Body of pancreas (tissue), 4 donors: ENCODE measurements around the gene OR10T2. TPM values are rescaled to one million over a fixed set of nuclear protein-coding genes. Genes with fewer than 3 reads are reported as not detected.

Source experiments
- ATAC-seq: fragments of 150-250 bp; one replicate; pipeline ENCODE4 v1.9.1; 2016
- DNase-seq, 4 donors: peaks; one replicate each; pipeline ENCODE4 v3.0.0-alpha.2; 2019
- H3K27ac ChIP-seq, 4 donors: fragments of 200-600 bp; sonication (generic); 1 replicate in 3 of 4; 2 replicates in 1 of 4; pipeline versions ENCODE4 v1.5.1 to v1.6.1; 2016 to 2019; ENCODE audit warnings: mild to moderate bottlenecking in 1 of 4, mixed read lengths in 1 of 4, moderate library complexity in 1 of 4
- H3K27me3 ChIP-seq, 2 donors: fragments of 200-600 bp; sonication (generic); one replicate each; pipeline ENCODE4 v1.6.0; 2016; ENCODE audit warnings: mild to moderate bottlenecking in 1 of 2
- H3K36me3 ChIP-seq, 2 donors: fragments of 200-600 bp; sonication (generic); replicated peaks in 1 of 2; 2 replicates each; pipeline ENCODE4 v1.5.1; 2016; ENCODE audit warnings: low read depth in 2 of 2; ENCODE audit not compliant: insufficient read depth in 1 of 2
- H3K4me1 ChIP-seq: fragments of 200-600 bp; sonication (generic); one replicate; pipeline ENCODE4 v1.6.0; 2016
- H3K4me3 ChIP-seq, 2 donors: fragments of 200-600 bp; sonication (generic); 1 replicate in 1 of 2; 2 replicates in 1 of 2; pipeline ENCODE4 v1.5.1; 2016 to 2019
- H3K9me3 ChIP-seq, 3 donors: fragments of 200-600 bp; sonication (generic); 1 replicate in 2 of 3; 2 replicates in 1 of 3; pipeline ENCODE4 v1.5.1; 2016
- CTCF ChIP-seq, 7 experiments: fragments of 450-650 bp in 4 of 7; fragments of 200-600 bp in 3 of 7; sonication (generic) in 3 of 7; IDR thresholded peaks; one replicate each; pipeline ENCODE4 v1.5.1; 2016 to 2019; ENCODE audit warnings: antibody characterized with exemption in 7 of 7
- POLR2A ChIP-seq, 3 donors: fragments of 450-650 bp; IDR thresholded peaks; one replicate each; pipeline ENCODE4 v1.6.1; 2016; ENCODE audit warnings: antibody characterized with exemption in 3 of 3, mild to moderate bottlenecking in 2 of 3
- WGBS, 2 donors: methylation state at CpG; one replicate each; pipeline ENCODE4 v1.1.5; 2017; 5-methylcytosine and 5-hydroxymethylcytosine counted together
- intact Hi-C: fragments of 100-400 bp; cut with DNase I; formaldehyde crosslinking; loops from one replicate; pipeline ENCODE4 v1.15.1; 2023
- total RNA-seq, 2 donors: library from RNA; depleted of rRNA; stranded (reverse); fragments of >200 nt; gene quantifications; one replicate each; pipeline ENCODE4 v1.1.0, GENCODE V29; 2016

OR10T2 gene
- total RNA-seq, 2 donors from 2014 or later, result not detected

GRCh38 chr1:158400871-158401270, 1.6 kb upstream of the OR10T2 start:
- H3K9me3 ChIP-seq, result no peaks in the 10 kb centered on the region
- H3K4me1 ChIP-seq, result no peaks in the 10 kb centered on the region
- 58 to 61% methylated on average over 3 of the region's 3 CpGs for WGBS, 2 donors
- no peaks in the 10 kb centered on the region for H3K27me3 ChIP-seq
- intact Hi-C loops, result no loop called here
- DNase-seq, result no peak
- no peak overlapping the region for H3K4me3 ChIP-seq
- H3K36me3 ChIP-seq, result no peaks in the 10 kb centered on the region
- TF ChIP-seq CTCF (IDR thresholded peaks at IDR 0.05) (no peak), POLR2A (IDR thresholded peaks at IDR 0.05) (no peak)
- ATAC-seq, result no peak
- no peak overlapping the region for H3K27ac ChIP-seq

GRCh38 chr1:158396646-158397045, 2.6 kb downstream of the OR10T2 start:
- no peak for DNase-seq
- Histone ChIP-seq H3K9me3 (no peaks in the 10 kb centered on the region), H3K27me3 (no peaks in the 10 kb centered on the region), H3K36me3 (no peaks in the 10 kb centered on the region), H3K27ac (no peak overlapping the region), H3K4me3 (no peak overlapping the region), H3K4me1 (no peaks in the 10 kb centered on the region)
- intact Hi-C loops, result no loop called here
- 64 to 70% methylated on average over 3 of the region's 3 CpGs for WGBS, 2 donors
- ATAC-seq, result no peak
- TF ChIP-seq POLR2A (IDR thresholded peaks at IDR 0.05) (no peak), CTCF (IDR thresholded peaks at IDR 0.05) (no peak)

- TF ChIP-seq POLR2A (IDR thresholded peaks at IDR 0.05), result no peak
- TF ChIP-seq CTCF (IDR thresholded peaks at IDR 0.05), result no peak
- no peaks in the 10 kb centered on the region for H3K36me3 ChIP-seq
- WGBS, 2 donors, result 79 to 85% methylated on average over 5 of the region's 5 CpGs
- intact Hi-C loops, result no loop called here
- ATAC-seq (no peak), DNase-seq (no peak)
- no peaks in the 10 kb centered on the region for H3K9me3 ChIP-seq
- H3K27ac ChIP-seq, result no peak overlapping the region
- no peak overlapping the region for H3K4me3 ChIP-seq
- H3K27me3 ChIP-seq, result no peaks in the 10 kb centered on the region
- H3K4me1 ChIP-seq, result no peaks in the 10 kb centered on the region
Measured at GRCh38 chr1:158393476-158393875, 5.8 kb downstream of the OR10T2 start.

- no peak for DNase-seq
- H3K4me1 ChIP-seq, result no peaks in the 10 kb centered on the region
- no peaks in the 10 kb centered on the region for H3K27me3 ChIP-seq
- H3K4me3 ChIP-seq, result no peak overlapping the region
- no peaks in the 10 kb centered on the region for H3K36me3 ChIP-seq
- no peak for ATAC-seq
- H3K27ac ChIP-seq, result no peak overlapping the region
- TF ChIP-seq CTCF (IDR thresholded peaks at IDR 0.05) (no peak), POLR2A (IDR thresholded peaks at IDR 0.05) (no peak)
- H3K9me3 ChIP-seq, result no peaks in the 10 kb centered on the region
- intact Hi-C loops, result no loop called here
Measured at GRCh38 chr1:158391099-158391498, 8.2 kb downstream of the OR10T2 start.

GRCh38 chr1:158390331-158390730, 8.9 kb downstream of the OR10T2 start:
- no peak for ATAC-seq
- H3K4me1 ChIP-seq, result no peaks in the 10 kb centered on the region
- intact Hi-C loops, result no loop called here
- no peaks in the 10 kb centered on the region for H3K9me3 ChIP-seq
- no peak for TF ChIP-seq POLR2A (IDR thresholded peaks at IDR 0.05)
- no peak for TF ChIP-seq CTCF (IDR thresholded peaks at IDR 0.05)
- H3K36me3 ChIP-seq, result no peaks in the 10 kb centered on the region
- H3K27ac ChIP-seq, result no peak overlapping the region
- H3K27me3 ChIP-seq, result no peaks in the 10 kb centered on the region
- H3K4me3 ChIP-seq, result no peak overlapping the region
- no peak for DNase-seq
- 24 to 26% methylated on average over 1 of the region's 1 CpG for WGBS, 2 donors
